WTC11 (cell line): ENCODE measurements around the gene PLA2G2D.

ENCODE experiments used
- ATF2 ChIP-seq: sonication (generic); formaldehyde crosslinking; IDR thresholded peaks from 2 replicates; pipeline ENCODE4 v1.8.1; 2022; ENCODE audit warnings: low read depth, missing genetic modification reagents, borderline replicate concordance
- CTCF ChIP-seq: fragments of 200-600 bp; IDR thresholded peaks from 2 replicates; pipeline ENCODE4 v1.8.0; 2022; ENCODE audit warnings: antibody characterized with exemption
- FOXP1 ChIP-seq: sonication (generic); formaldehyde crosslinking; IDR thresholded peaks from 2 replicates; pipeline ENCODE4 v1.8.0; 2022; ENCODE audit warnings: missing genetic modification reagents, mild to moderate bottlenecking, moderate library complexity, borderline replicate concordance
- JUN ChIP-seq: sonication (generic); formaldehyde crosslinking; IDR thresholded peaks from 2 replicates; pipeline ENCODE4 v1.8.0; 2023; ENCODE audit warnings: mild to moderate bottlenecking, missing genetic modification reagents
- TF ChIP-seq, protein P1 (sequence below): sonication (generic); formaldehyde crosslinking; IDR thresholded peaks from 2 replicates; pipeline ENCODE4 v1.8.0; 2022; ENCODE audit warnings: missing genetic modification reagents
- TF ChIP-seq, protein P2 (sequence below): sonication (generic); formaldehyde crosslinking; IDR thresholded peaks from 2 replicates; pipeline ENCODE4 v1.8.0; 2022; ENCODE audit warnings: mild to moderate bottlenecking, missing genetic modification reagents

- TF ChIP-seq FOXP1 (no peak), CTCF (no peak), JUN (CRISPR knock-in tag) (no peak), ATF2 (no peak)
- TF ChIP-seq, protein P1, sequence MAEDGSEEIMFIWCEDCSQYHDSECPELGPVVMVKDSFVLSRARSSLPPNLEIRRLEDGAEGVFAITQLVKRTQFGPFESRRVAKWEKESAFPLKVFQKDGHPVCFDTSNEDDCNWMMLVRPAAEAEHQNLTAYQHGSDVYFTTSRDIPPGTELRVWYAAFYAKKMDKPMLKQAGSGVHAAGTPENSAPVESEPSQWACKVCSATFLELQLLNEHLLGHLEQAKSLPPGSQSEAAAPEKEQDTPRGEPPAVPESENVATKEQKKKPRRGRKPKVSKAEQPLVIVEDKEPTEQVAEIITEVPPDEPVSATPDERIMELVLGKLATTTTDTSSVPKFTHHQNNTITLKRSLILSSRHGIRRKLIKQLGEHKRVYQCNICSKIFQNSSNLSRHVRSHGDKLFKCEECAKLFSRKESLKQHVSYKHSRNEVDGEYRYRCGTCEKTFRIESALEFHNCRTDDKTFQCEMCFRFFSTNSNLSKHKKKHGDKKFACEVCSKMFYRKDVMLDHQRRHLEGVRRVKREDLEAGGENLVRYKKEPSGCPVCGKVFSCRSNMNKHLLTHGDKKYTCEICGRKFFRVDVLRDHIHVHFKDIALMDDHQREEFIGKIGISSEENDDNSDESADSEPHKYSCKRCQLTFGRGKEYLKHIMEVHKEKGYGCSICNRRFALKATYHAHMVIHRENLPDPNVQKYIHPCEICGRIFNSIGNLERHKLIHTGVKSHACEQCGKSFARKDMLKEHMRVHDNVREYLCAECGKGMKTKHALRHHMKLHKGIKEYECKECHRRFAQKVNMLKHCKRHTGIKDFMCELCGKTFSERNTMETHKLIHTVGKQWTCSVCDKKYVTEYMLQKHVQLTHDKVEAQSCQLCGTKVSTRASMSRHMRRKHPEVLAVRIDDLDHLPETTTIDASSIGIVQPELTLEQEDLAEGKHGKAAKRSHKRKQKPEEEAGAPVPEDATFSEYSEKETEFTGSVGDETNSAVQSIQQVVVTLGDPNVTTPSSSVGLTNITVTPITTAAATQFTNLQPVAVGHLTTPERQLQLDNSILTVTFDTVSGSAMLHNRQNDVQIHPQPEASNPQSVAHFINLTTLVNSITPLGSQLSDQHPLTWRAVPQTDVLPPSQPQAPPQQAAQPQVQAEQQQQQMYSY, result no peak
- TF ChIP-seq, protein P2, sequence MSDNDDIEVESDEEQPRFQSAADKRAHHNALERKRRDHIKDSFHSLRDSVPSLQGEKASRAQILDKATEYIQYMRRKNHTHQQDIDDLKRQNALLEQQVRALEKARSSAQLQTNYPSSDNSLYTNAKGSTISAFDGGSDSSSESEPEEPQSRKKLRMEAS (CRISPR knock-in tag), result no peak
Measured at GRCh38 chr1:20076223-20076622, 43.1 kb downstream of the PLA2G2D start.
